ENCODE results near the gene TMEM221.
A peak's percentile ranks its signal among the peaks of the same experiment; 100 is the strongest.

The TMEM221 gene

GRCh38 chr19:17421942-17422341, 26.5 kb downstream of the TMEM221 start:
- TF ChIP-seq EZH2 (IDR thresholded peaks at IDR 0.05; ENCODE audit: borderline replicate concordance, low read depth, low read length, severe bottlenecking) (no peak), CTCF (IDR thresholded peaks at IDR 0.05; ENCODE audit: borderline replicate concordance, extremely low read depth, low read length, poor library complexity, severe bottlenecking) (no peak)
- Histone ChIP-seq H3K79me2 (ENCODE audit: insufficient read depth, low read length) (peaks cover 15% of the 10 kb centered on the region), H3K9ac (ENCODE audit: low read depth, low read length) (no peak overlapping the region), H3K27me3 (ENCODE audit: insufficient read depth, low read length, poor library complexity) (no peaks in the 10 kb centered on the region), H3K4me3 (ENCODE audit: low read depth in 1 of 2, low read length in 2 of 2) (no peak overlapping the region), H3K36me3 (ENCODE audit: insufficient read depth, low read length) (peaks cover 14% of the 10 kb centered on the region), H4K20me1 (ENCODE audit: insufficient read depth, low read length) (no peaks in the 10 kb centered on the region), H2AFZ (ENCODE audit: low read depth, low read length) (no peak overlapping the region), H3K27ac (ENCODE audit: low read length) (no peak overlapping the region), H3K9me3 (ENCODE audit: insufficient read depth, low read length, severe bottlenecking) (no peaks in the 10 kb centered on the region), H3K4me1 (ENCODE audit: insufficient read depth, low read length) (peaks cover 19% of the 10 kb centered on the region), H3K4me2 (ENCODE audit: insufficient read depth, low read length) (no peak overlapping the region)
- no peak for ATAC-seq (ENCODE audit: insufficient read depth, low read depth)
- no peak for DNase-seq

- Histone ChIP-seq H3K27ac (ENCODE audit: low read length) (peak overlapping the region; percentile 60), H3K9me3 (ENCODE audit: insufficient read depth, low read length, severe bottlenecking) (no peaks in the 10 kb centered on the region), H3K79me2 (ENCODE audit: insufficient read depth, low read length) (peaks cover 15% of the 10 kb centered on the region), H4K20me1 (ENCODE audit: insufficient read depth, low read length) (no peaks in the 10 kb centered on the region), H3K4me1 (ENCODE audit: insufficient read depth, low read length) (peaks cover 19% of the 10 kb centered on the region), H2AFZ (ENCODE audit: low read depth, low read length) (peak overlapping the region; percentile 83), H3K9ac (ENCODE audit: low read depth, low read length) (peak overlapping the region; percentile 69), H3K36me3 (ENCODE audit: insufficient read depth, low read length) (peaks cover 14% of the 10 kb centered on the region), H3K4me3 (ENCODE audit: low read depth in 1 of 2, low read length in 2 of 2) (peak overlapping the region; percentile 66 to 67; a peak in 3 of 4 replicates), H3K4me2 (ENCODE audit: insufficient read depth, low read length) (peak overlapping the region; percentile 91), H3K27me3 (ENCODE audit: insufficient read depth, low read length, poor library complexity) (no peaks in the 10 kb centered on the region)
- DNase-seq = peak; percentile 16
- no peak for TF ChIP-seq EZH2 (IDR thresholded peaks at IDR 0.05; ENCODE audit: borderline replicate concordance, low read depth, low read length, severe bottlenecking)
- TF ChIP-seq CTCF (IDR thresholded peaks at IDR 0.05; ENCODE audit: borderline replicate concordance, extremely low read depth, low read length, poor library complexity, severe bottlenecking) = no peak
- ATAC-seq (ENCODE audit: insufficient read depth, low read depth) = no peak
Measured at GRCh38 chr19:17420475-17420924, 28.0 kb downstream of the TMEM221 start.

- Histone ChIP-seq H3K27ac (ENCODE audit: low read length) (peak within 1 kb of the TSS; percentile 86), H3K4me3 (ENCODE audit: low read depth in 1 of 2, low read length in 2 of 2) (peak within 1 kb of the TSS; percentile 66 to 67), H2AFZ (ENCODE audit: low read depth, low read length) (peak within 1 kb of the TSS; percentile 83), H3K79me2 (ENCODE audit: insufficient read depth, low read length) (peaks cover 15% of the 10 kb centered on the region), H4K20me1 (ENCODE audit: insufficient read depth, low read length) (no peaks in the 10 kb centered on the region), H3K4me1 (ENCODE audit: insufficient read depth, low read length) (peaks cover 19% of the 10 kb centered on the region), H3K9ac (ENCODE audit: low read depth, low read length) (peak within 1 kb of the TSS; percentile 72), H3K9me3 (ENCODE audit: insufficient read depth, low read length, severe bottlenecking) (no peaks in the 10 kb centered on the region), H3K27me3 (ENCODE audit: insufficient read depth, low read length, poor library complexity) (no peaks in the 10 kb centered on the region), H3K4me2 (ENCODE audit: insufficient read depth, low read length) (peak within 1 kb of the TSS; percentile 91), H3K36me3 (ENCODE audit: insufficient read depth, low read length) (peaks cover 14% of the 10 kb centered on the region)
- no peak for TF ChIP-seq CTCF (IDR thresholded peaks at IDR 0.05; ENCODE audit: borderline replicate concordance, extremely low read depth, low read length, poor library complexity, severe bottlenecking)
- no peak for TF ChIP-seq EZH2 (IDR thresholded peaks at IDR 0.05; ENCODE audit: borderline replicate concordance, low read depth, low read length, severe bottlenecking)
- peak; percentile 91 for ATAC-seq (ENCODE audit: insufficient read depth, low read depth)
- peak; percentile 98 for DNase-seq
Measured at GRCh38 chr19:17419621-17420474, 28.6 kb downstream of the TMEM221 start, which contains the start of gene MVB12A. TSS of gene MVB12A (plus strand) at chr19:17420047. CDS start at chr19:17420136, 89 bp downstream.

Data from DND-41 (cell line).